SHP77 (cell line): ENCODE results near the gene LDAF1.

Experiments used
- DNase-seq, 2 experiments: peaks; one replicate each; lab custom pipeline; 2025; lab: John Stamatoyannopoulos, UW

The LDAF1 gene

DNA sequence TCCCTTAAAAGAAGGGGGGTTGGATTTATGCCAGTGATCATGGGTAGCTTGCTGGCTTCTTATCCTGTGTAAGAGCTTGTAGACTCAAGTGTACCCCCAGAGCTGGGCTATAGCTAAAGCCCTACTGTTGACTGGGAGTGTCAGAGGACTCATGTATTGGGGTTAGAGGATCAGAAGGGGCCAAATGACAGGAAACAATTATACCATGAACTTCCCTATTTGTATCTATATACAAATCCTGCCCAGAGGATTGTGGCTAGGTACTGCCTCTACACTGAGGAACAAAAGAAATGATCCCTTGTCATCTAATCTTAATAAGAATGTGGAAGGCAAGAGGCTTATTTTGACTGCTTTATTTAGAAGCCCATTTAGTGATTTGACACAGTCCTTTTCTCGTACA, 38.6 kb downstream of the LDAF1 start:
- no peak for DNase-seq

DNA sequence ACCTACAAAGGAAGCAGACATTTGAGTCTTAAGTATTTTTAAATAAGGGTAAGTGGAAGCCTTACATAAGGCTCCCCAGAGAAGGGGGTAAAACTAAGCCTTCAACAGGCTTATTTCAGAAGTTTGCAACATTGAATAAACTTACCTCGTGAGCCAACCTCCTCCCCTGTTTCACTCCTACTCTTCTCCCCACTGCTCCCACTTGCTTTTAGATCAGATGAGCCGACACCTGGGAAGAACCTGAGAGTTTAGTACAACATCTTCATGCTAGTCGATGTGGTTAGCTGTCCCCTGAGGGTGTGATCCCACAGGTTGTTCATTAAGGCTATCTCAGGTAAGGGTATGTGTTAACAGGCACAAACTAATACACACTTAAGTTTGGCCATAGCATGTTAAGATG, 39.1 kb downstream of the LDAF1 start:
- no peak for DNase-seq

DNA sequence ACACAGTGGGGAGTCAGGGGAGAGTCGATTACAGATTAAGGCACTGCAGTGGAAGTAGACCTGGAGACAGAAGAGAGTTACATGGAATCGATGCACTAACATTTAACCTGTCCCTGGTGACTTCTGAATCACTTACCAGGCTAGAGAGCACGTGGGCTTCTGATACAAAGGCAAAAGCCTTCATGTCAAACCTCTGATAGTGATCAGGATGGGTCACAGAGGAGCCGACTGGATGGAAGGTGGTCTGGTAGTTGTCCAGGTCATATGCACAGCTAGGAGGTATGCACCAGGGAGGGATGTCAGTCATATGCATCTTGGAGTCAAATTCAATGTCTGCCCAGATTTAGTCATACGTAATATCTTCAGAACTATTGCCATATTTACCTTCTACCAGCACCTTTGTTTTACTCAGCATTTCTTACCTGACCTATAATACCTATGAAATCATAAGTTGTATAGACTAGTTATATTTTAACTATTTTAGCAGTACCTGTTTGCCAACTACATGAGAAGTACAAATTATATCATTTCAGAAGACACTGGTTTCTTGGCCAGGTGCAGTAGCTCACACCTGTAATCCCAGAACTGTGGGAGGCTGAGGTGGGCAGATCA, 41.2 kb downstream of the LDAF1 start:
- DNase-seq, result no peak

GRCh38 chr16:21203155-21203797, 44.8 kb downstream of the LDAF1 start:
- DNase-seq, result no peak

- DNase-seq, result no peak
Observed at GRCh38 chr16:21205303-21205702, 46.8 kb downstream of the LDAF1 start.

GRCh38 chr16:21206550-21206949, 48.1 kb downstream of the LDAF1 start:
- DNase-seq, result no peak

- DNase-seq, result no peak
Observed at GRCh38 chr16:21208446-21209230, 50.2 kb downstream of the LDAF1 start.

DNA sequence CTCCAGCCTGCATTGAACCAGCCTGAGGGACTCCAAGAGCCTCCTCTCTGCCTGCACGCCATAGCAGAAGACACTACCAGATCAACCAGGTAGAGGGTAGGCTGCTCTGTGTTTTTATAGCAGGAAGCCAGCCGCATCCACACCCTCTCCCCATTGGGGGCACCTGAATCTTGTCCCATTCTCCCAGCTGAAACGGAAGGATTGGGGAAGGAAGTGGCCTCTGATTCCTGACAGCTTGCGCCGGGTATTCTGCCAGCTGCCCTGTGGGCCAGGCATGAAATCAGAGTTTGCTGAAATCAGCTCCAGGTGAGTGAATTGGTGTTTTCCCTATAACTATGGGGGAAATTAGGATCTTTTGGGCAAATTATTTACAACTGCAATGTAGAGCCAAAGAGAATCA, 53.0 kb downstream of the LDAF1 start, which contains the start of gene ZP2:
Gene ZP2 (minus strand): TSS at position 89 of the 400 bp plus-strand sequence. CDS start 27 bp downstream, at position 62.
- no peak for DNase-seq

DNA sequence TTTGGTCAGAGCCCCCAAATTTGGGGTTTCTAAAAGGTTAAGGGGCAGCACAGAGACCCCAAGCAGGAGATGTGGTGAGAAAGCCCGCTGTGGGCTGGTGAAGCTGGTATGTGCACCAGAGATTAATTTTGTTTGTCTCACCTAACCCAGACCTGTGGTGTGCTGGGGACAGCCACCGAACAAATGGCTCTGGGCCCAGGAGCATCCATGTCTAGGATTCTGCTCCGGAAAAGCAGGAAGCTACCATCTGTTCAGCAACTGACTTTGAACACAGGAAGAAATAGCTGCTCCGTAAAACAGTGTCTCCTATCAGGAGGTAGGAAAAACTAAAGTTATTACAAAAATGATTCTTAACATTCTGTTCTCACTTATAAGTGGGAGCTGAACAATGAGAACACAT, 55.6 kb downstream of the LDAF1 start:
- DNase-seq, result no peak

- DNase-seq, result no peak
Observed at GRCh38 chr16:21217121-21217520, 58.6 kb downstream of the LDAF1 start.

DNA sequence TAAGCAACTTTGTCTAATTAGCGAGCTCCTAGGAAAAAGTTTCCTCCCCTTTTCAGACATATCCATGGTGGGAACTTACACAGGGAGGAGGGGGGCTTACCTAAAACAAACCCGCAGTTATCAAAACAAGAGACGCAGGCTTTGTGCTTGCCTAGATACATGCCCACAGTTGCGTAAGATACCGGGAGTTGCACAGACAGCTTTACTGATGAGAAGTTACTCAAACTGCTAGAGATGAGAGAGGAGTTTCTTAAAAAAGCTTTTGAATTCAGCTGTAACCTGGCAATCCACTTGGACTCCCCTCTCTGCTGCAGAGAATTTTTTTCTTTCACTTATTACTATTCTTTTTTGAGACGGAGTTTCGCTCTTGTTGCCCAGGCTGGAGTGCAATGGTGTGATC, 59.7 kb downstream of the LDAF1 start:
- no peak for DNase-seq

- DNase-seq, result no peak
Observed at GRCh38 chr16:21219551-21219950, 61.1 kb downstream of the LDAF1 start.

DNA sequence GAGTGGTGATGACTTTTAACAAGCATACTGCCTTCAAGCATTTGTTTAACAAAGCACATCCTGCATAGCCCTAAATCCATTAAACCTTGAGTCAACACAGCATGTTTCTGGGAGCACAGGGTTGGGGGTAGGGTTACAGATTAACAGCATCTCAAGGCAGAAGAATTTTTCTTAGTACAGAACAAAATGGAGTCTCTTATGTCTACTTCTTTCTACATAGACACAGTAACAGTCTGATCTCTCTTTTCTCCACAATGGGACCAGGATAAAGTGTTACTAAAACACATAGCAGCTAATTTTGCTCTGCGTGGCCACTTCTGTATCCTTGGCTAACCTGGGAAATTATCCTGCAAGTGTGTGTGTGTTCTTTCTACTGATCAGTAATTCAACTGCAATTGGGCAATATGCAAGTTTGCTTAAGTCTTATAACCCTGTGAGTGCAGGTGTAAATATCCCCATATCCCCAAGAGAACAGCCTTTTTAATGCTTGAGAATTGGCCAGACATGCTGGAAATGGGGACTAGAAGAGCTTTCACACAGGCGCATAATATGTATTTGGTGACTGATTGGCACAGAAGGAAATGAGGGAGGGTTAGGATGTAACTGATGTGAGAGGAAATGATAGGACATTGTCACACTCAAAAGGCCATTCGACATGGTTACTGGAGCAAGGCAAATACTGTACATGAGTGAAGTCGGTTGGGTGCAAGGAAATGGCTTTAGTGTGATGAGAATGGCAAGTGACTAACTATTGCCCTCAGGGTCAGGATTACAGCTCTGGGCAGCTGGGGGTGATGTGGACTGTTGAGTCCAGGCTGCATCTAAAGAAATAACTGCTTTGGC, 64.2 kb downstream of the LDAF1 start:
- DNase-seq, result no peak

DNA sequence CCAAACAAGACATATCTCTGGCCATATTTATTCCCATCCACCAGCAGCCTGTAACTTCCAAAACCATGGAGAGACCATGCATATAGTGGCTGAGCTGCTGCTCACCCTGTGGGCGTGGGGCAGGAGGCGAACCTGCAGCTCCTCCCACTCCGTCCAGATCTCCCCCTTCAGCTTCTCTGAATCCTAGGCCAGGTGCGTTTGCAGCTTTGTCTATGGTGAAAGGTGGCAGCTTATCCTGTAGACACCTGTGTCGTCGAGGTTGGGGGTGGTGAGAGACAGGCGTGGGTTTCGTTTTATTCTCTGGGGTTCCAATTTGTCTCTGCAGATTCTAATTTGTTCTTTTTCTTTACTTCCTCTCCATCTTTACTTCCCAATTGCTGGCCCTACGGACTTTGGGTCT, 65.3 kb downstream of the LDAF1 start:
- DNase-seq, result no peak

DNA sequence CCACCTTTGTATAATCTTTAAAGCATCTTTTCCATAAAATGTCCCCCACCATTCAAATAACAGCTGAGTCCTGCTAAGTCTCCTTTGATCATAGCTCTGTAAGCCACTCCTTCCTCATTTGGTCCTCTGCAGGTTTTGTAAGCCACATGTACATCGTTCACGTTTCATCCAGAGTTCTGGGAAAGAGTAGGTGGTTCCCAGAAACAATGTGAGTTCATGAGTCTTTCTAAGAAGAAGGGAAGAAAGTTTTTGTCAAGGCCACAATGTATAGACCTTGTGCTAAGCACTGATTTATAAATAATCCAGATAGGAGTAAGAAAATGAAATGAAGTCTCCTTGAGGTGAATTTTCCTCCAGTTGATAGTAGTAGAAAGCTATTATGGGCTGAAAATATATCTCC, 66.3 kb downstream of the LDAF1 start:
- DNase-seq, result no peak

GRCh38 chr16:21226749-21227148, 68.3 kb downstream of the LDAF1 start:
- no peak for DNase-seq

GRCh38 chr16:21227866-21228265, 69.4 kb downstream of the LDAF1 start:
- DNase-seq, result no peak

GRCh38 chr16:21228361-21228872, 69.9 kb downstream of the LDAF1 start:
- no peak for DNase-seq
